Measurements from ENCODE around the gene KEL.

DNA sequence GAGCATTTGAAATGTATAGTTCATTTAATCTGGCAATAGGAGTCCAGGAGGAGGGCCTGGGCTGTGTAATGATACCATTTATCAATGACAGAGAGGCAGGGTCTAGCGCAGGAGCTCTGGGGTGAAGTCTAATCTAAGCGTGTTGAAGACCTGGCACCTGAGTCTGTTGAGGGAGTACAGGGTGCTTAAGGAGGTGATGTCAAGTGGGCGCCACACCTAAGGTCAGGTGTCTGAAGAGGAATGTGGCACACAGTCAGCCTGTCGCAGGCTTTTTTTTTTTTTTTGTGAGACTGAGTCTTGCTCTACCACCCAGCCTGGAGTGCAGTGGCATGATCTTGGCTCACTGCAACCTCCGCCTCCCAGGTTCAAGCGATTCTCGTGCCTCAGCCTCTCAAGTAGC lies 20.6 kb downstream of the KEL start:
- TF ChIP-seq EZH2 (IDR thresholded peaks at IDR 0.05) = no peak
- no peak for TF ChIP-seq POLR2AphosphoS5 (IDR thresholded peaks at IDR 0.05; ENCODE audit: borderline replicate concordance, low read depth, low read length)

Measured in SK-N-MC (cell line).